ENCODE measurements around the gene CPNE7. TPM values are rescaled to one million over a fixed set of nuclear protein-coding genes. Genes with fewer than 3 reads are reported as not detected.

CPNE7 gene
- polyA plus RNA-seq, 1 donor from 2014 or later = 0.15 TPM

DNA sequence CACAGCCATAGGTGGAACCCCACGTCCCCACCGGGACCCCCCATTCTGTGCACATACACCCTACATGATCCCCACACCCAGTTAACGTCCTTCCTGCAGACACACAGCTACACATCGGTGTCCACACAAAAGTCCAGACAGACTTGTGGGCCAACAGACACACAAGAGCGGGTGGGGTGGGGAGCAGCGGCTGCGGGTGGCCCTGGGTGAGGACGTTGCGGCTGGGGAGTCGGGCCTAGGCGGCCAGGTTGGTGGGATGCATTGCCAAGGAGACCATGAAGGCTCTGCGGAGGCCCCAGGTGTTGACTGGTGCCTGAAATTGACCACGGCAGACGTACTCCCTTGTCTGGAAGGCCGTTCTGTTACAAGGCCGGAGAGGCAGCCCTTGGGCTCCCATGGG lies 29.2 kb downstream of the CPNE7 start:
- Histone ChIP-seq H3K9me3 (ENCODE audit: low read length) (no peaks in the 10 kb centered on the region), H3K79me2 (replicated peaks; ENCODE audit: insufficient read depth, low read length) (no peaks in the 10 kb centered on the region), H4K20me1 (ENCODE audit: insufficient read depth) (no peaks in the 10 kb centered on the region), H3K9me2 (ENCODE audit: insufficient read depth, low read length) (no peaks in the 10 kb centered on the region), H3K27ac (ENCODE audit: low read length) (no peak overlapping the region), H3K9ac (ENCODE audit: low read length) (no peak overlapping the region), H3K27me3 (ENCODE audit: insufficient read depth, low read depth, low read length) (no peaks in the 10 kb centered on the region), H2AFZ (ENCODE audit: low read depth, low read length) (no peak overlapping the region), H3F3A (ENCODE audit: insufficient read depth, low read length, poor library complexity, severe bottlenecking) (no peaks in the 10 kb centered on the region), H3K36me3 (ENCODE audit: insufficient read depth, low read length) (no peaks in the 10 kb centered on the region), H3K4me3 (ENCODE audit: low read length) (no peak overlapping the region), H3K4me2 (ENCODE audit: low read length) (no peak overlapping the region)
- no peak for TF ChIP-seq TAF1 (IDR thresholded peaks at IDR 0.05; ENCODE audit: low read depth)

DNA sequence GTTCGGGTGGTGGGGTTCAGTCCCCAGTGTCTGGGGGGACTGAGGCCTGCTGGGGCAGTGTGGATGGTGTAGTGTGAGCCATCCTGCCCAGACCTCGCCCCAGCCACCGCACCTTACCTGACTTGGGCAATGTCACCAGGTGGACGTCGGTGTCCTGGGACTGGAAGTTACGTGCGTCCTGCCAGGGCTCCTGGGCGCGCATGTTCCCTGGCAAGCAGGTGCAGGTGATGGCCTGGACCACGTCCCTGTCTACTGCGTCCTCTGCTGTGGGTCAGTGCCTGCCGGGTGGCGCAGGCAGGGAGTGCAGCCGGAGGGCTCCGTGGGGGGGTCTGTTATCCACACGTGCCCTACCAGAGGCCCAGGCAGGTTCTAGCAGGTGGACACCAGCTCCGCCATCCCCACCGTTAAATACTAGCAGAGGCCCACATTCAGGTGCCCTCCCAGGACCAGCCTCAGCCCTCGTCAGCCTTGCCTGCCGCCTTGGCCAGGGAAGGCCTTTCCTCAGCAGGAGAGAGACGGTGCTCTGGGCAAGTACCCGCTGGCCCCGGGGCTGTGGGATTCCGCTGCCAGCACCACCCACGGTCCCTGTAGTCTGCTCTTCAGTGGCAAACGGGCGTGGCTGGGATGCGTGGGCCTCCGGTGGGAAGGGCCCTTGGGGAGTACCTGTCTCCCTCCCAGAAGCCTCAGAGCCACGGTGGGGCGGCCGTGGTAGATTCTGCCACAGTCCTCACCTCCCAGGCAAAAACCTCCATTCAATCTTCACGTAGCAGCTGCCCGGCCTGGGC lies 29.8 kb downstream of the CPNE7 start:
- no peak overlapping the region for H3K9ac ChIP-seq (ENCODE audit: low read length)
- no peak for TF ChIP-seq EZH2 (IDR thresholded peaks at IDR 0.05; ENCODE audit: borderline replicate concordance, insufficient read depth, low read length, poor library complexity, severe bottlenecking)
- no peak for TF ChIP-seq EP300 (conservative IDR thresholded peaks at IDR 0.05; ENCODE audit: poor library complexity, severe bottlenecking)
- no peak for TF ChIP-seq SMC3 (conservative IDR thresholded peaks at IDR 0.05; ENCODE audit: poor library complexity)
- TF ChIP-seq TAF1 (IDR thresholded peaks at IDR 0.05; ENCODE audit: low read depth) = no peak
- TF ChIP-seq, protein P1, sequence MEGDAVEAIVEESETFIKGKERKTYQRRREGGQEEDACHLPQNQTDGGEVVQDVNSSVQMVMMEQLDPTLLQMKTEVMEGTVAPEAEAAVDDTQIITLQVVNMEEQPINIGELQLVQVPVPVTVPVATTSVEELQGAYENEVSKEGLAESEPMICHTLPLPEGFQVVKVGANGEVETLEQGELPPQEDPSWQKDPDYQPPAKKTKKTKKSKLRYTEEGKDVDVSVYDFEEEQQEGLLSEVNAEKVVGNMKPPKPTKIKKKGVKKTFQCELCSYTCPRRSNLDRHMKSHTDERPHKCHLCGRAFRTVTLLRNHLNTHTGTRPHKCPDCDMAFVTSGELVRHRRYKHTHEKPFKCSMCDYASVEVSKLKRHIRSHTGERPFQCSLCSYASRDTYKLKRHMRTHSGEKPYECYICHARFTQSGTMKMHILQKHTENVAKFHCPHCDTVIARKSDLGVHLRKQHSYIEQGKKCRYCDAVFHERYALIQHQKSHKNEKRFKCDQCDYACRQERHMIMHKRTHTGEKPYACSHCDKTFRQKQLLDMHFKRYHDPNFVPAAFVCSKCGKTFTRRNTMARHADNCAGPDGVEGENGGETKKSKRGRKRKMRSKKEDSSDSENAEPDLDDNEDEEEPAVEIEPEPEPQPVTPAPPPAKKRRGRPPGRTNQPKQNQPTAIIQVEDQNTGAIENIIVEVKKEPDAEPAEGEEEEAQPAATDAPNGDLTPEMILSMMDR (IDR thresholded peaks at IDR 0.05; ENCODE audit: poor library complexity, severe bottlenecking) = no peak
- TF ChIP-seq, protein P2, sequence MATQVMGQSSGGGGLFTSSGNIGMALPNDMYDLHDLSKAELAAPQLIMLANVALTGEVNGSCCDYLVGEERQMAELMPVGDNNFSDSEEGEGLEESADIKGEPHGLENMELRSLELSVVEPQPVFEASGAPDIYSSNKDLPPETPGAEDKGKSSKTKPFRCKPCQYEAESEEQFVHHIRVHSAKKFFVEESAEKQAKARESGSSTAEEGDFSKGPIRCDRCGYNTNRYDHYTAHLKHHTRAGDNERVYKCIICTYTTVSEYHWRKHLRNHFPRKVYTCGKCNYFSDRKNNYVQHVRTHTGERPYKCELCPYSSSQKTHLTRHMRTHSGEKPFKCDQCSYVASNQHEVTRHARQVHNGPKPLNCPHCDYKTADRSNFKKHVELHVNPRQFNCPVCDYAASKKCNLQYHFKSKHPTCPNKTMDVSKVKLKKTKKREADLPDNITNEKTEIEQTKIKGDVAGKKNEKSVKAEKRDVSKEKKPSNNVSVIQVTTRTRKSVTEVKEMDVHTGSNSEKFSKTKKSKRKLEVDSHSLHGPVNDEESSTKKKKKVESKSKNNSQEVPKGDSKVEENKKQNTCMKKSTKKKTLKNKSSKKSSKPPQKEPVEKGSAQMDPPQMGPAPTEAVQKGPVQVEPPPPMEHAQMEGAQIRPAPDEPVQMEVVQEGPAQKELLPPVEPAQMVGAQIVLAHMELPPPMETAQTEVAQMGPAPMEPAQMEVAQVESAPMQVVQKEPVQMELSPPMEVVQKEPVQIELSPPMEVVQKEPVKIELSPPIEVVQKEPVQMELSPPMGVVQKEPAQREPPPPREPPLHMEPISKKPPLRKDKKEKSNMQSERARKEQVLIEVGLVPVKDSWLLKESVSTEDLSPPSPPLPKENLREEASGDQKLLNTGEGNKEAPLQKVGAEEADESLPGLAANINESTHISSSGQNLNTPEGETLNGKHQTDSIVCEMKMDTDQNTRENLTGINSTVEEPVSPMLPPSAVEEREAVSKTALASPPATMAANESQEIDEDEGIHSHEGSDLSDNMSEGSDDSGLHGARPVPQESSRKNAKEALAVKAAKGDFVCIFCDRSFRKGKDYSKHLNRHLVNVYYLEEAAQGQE (IDR thresholded peaks at IDR 0.05; ENCODE audit: borderline replicate concordance) = no peak
- TF ChIP-seq MXI1 (conservative IDR thresholded peaks at IDR 0.05; ENCODE audit: poor library complexity, severe bottlenecking) = no peak
- no peak for TF ChIP-seq RAD21 (conservative IDR thresholded peaks at IDR 0.05)
- TF ChIP-seq POLR2AphosphoS5 (IDR thresholded peaks at IDR 0.05) = no peak
- H2AFZ ChIP-seq (ENCODE audit: low read depth, low read length) = no peak overlapping the region
- H3K4me2 ChIP-seq (ENCODE audit: low read length) = no peak overlapping the region
- no peaks in the 10 kb centered on the region for H3F3A ChIP-seq (ENCODE audit: insufficient read depth, low read length, poor library complexity, severe bottlenecking)
- no peaks in the 10 kb centered on the region for H3K27me3 ChIP-seq (ENCODE audit: insufficient read depth, low read depth, low read length)
- no peaks in the 10 kb centered on the region for H4K20me1 ChIP-seq (ENCODE audit: insufficient read depth)
- no peaks in the 10 kb centered on the region for H3K9me2 ChIP-seq (ENCODE audit: insufficient read depth, low read length)
- H3K27ac ChIP-seq (ENCODE audit: low read length) = no peak overlapping the region
- no peaks in the 10 kb centered on the region for H3K36me3 ChIP-seq (ENCODE audit: insufficient read depth, low read length)
- no peaks in the 10 kb centered on the region for H3K79me2 ChIP-seq (replicated peaks; ENCODE audit: insufficient read depth, low read length)
- no peaks in the 10 kb centered on the region for H3K9me3 ChIP-seq (ENCODE audit: low read length)
- H3K4me3 ChIP-seq (ENCODE audit: low read length) = no peak overlapping the region
